Neuronal stem cell (in vitro differentiated cells): ENCODE data around the gene RBM19.

Source experiments
- DNase-seq: peaks from one replicate; pipeline ENCODE4 v3.0.0-alpha.2; 2013; ENCODE audit warnings: low spot score
- H2AFZ ChIP-seq: one replicate; pipeline ENCODE4 v1.6.1; 2013; ENCODE audit warnings: mild to moderate bottlenecking, low read length, inconsistent platforms
- H2AK5ac ChIP-seq: 2 replicates; pipeline ENCODE4 v1.6.1; 2013; ENCODE audit warnings: low read depth, mild to moderate bottlenecking, inconsistent platforms, low read length, moderate library complexity, mixed read lengths
- H2BK120ac ChIP-seq: 2 replicates; pipeline ENCODE4 v1.6.1; 2013; ENCODE audit warnings: low read depth, mild to moderate bottlenecking, inconsistent platforms, low read length, moderate library complexity, mixed read lengths
- H2BK12ac ChIP-seq: one replicate; pipeline ENCODE4 v1.6.1; 2013; ENCODE audit warnings: low read length, inconsistent platforms
- H2BK15ac ChIP-seq: 2 replicates; pipeline ENCODE4 v1.6.1; 2013; ENCODE audit warnings: mild to moderate bottlenecking, low read length, inconsistent platforms, mixed read lengths
- H2BK5ac ChIP-seq: one replicate; pipeline ENCODE4 v1.6.1; 2013; ENCODE audit warnings: inconsistent platforms, mild to moderate bottlenecking, low read length, moderate library complexity
- H3K14ac ChIP-seq: one replicate; pipeline ENCODE4 v1.6.1; 2013; ENCODE audit warnings: low read length, inconsistent platforms
- H3K18ac ChIP-seq: 2 replicates; pipeline ENCODE4 v1.6.1; 2013; ENCODE audit warnings: low read length, inconsistent platforms
- H3K23ac ChIP-seq: 2 replicates; pipeline ENCODE4 v1.6.1; 2013; ENCODE audit warnings: low read depth, mild to moderate bottlenecking, mixed read lengths, low read length, inconsistent platforms; ENCODE audit not compliant: poor library complexity
- H3K27ac ChIP-seq: replicated peaks from 3 replicates; pipeline ENCODE4 v1.5.1; 2013; ENCODE audit warnings: low read length, inconsistent platforms
- H3K27me3 ChIP-seq, 3 experiments: 2 replicates each; pipeline ENCODE4 v1.6.1; 2013; ENCODE audit warnings: low read length in 3 of 3, mild to moderate bottlenecking in 2 of 3, inconsistent platforms in 1 of 3, low read depth in 1 of 3, mixed read lengths in 1 of 3, moderate library complexity in 1 of 3; ENCODE audit not compliant: control insufficient read depth in 3 of 3, insufficient read depth in 3 of 3
- H3K36me3 ChIP-seq, 2 donors: replicated peaks in 1 of 2; 2 replicates each; pipeline ENCODE4 v1.6.1; 2013; ENCODE audit warnings: low read length in 2 of 2; ENCODE audit not compliant: control insufficient read depth in 2 of 2, insufficient read depth in 2 of 2
- H3K4ac ChIP-seq: 2 replicates; pipeline ENCODE4 v1.6.1; 2013; ENCODE audit warnings: inconsistent platforms, mild to moderate bottlenecking, low read length, moderate library complexity
- H3K4me1 ChIP-seq, 2 donors: 1 replicate in 1 of 2; 2 replicates in 1 of 2; pipeline ENCODE4 v1.6.1; 2013; ENCODE audit warnings: low read length in 2 of 2, low read depth in 1 of 2; ENCODE audit not compliant: control insufficient read depth in 2 of 2, insufficient read depth in 1 of 2
- H3K4me2 ChIP-seq: one replicate; pipeline ENCODE4 v1.6.1; 2013; ENCODE audit warnings: mild to moderate bottlenecking, low read length, inconsistent platforms; ENCODE audit not compliant: insufficient read depth, poor library complexity, severe bottlenecking
- H3K4me3 ChIP-seq, 2 donors: 2 replicates each; pipeline ENCODE4 v1.5.1; 2013; ENCODE audit warnings: low read length in 2 of 2, mild to moderate bottlenecking in 2 of 2, inconsistent platforms in 1 of 2, moderate library complexity in 1 of 2
- H3K79me1 ChIP-seq: one replicate; pipeline ENCODE4 v1.6.1; 2013; ENCODE audit warnings: low read depth, mild to moderate bottlenecking, inconsistent platforms, low read length, moderate library complexity
- H3K9ac ChIP-seq: one replicate; pipeline ENCODE4 v1.6.1; 2013; ENCODE audit warnings: mild to moderate bottlenecking, low read depth, low read length, inconsistent platforms; ENCODE audit not compliant: poor library complexity
- H3K9me3 ChIP-seq, 2 donors: replicated peaks in 1 of 2; 2 replicates each; pipeline versions ENCODE3 to v1.6.1; 2013; ENCODE audit warnings: low read length in 2 of 2, mild to moderate bottlenecking in 2 of 2, inconsistent platforms in 1 of 2, low read depth in 1 of 2, mixed read lengths in 1 of 2, moderate library complexity in 1 of 2; ENCODE audit not compliant: control insufficient read depth in 2 of 2, insufficient read depth in 1 of 2
- H4K8ac ChIP-seq: one replicate; pipeline ENCODE4 v1.6.1; 2013; ENCODE audit warnings: low read depth, mild to moderate bottlenecking, inconsistent platforms, low read length, moderate library complexity
- H4K91ac ChIP-seq: one replicate; pipeline ENCODE4 v1.6.1; 2013; ENCODE audit warnings: low read length, low read depth, mild to moderate bottlenecking, inconsistent platforms; ENCODE audit not compliant: poor library complexity
- WGBS, 2 donors: extraction: QIAGEN DNeasy Blood & Tissue Kit; methylation state at CpG; one replicate each; pipeline ENCODE4 v1.1.7; 2013; ENCODE audit warnings: missing lambda C conversion rate in 2 of 2, mixed read lengths in 1 of 2; ENCODE audit not compliant: insufficient read length in 2 of 2, insufficient replicate concordance in 1 of 2; ENCODE audit errors: extremely low coverage in 2 of 2; 5-methylcytosine and 5-hydroxymethylcytosine counted together

RBM19 gene

GRCh38 chr12:114012744-114013431 is 46.8 kb upstream of the RBM19 start:
- Histone ChIP-seq H3K4me2 (no peak overlapping the region), H2BK15ac (no peak overlapping the region), H3K27me3 (no peaks in the 10 kb centered on the region), H2AK5ac (no peak overlapping the region), H3K4me1 (no peaks in the 10 kb centered on the region), H3K14ac (no peak overlapping the region), H3K9ac (no peak overlapping the region), H2AFZ (no peak overlapping the region), H4K8ac (no peak overlapping the region), H3K9me3 (no peaks in the 10 kb centered on the region), H3K36me3 (no peaks in the 10 kb centered on the region), H3K27ac (no peak overlapping the region), H3K18ac (no peak overlapping the region), H4K91ac (no peak overlapping the region), H2BK12ac (no peak overlapping the region), H3K79me1 (no peaks in the 10 kb centered on the region), H2BK5ac (no peak overlapping the region), H2BK120ac (no peak overlapping the region), H3K23ac (no peak overlapping the region), H3K4ac (no peak overlapping the region), H3K4me3 (no peak overlapping the region)
- no peak for DNase-seq
- WGBS, 2 donors, result no CpG with 5 or more reads among the region's 3 CpGs

GRCh38 chr12:114011711-114012110 is 45.6 kb upstream of the RBM19 start:
- Histone ChIP-seq H2BK15ac (no peak overlapping the region), H3K23ac (no peak overlapping the region), H3K14ac (no peak overlapping the region), H3K18ac (no peak overlapping the region), H2AK5ac (no peak overlapping the region), H4K8ac (no peak overlapping the region), H3K9ac (no peak overlapping the region), H3K9me3 (no peaks in the 10 kb centered on the region), H2BK5ac (no peak overlapping the region), H3K27ac (no peak overlapping the region), H3K4ac (no peak overlapping the region), H2AFZ (no peak overlapping the region), H4K91ac (no peak overlapping the region), H3K4me2 (no peak overlapping the region), H2BK12ac (no peak overlapping the region), H3K27me3 (peaks cover 0 to 5% (median 0%) of the 10 kb centered on the region in 3 experiments), H3K4me3 (no peak overlapping the region), H3K36me3 (no peaks in the 10 kb centered on the region), H2BK120ac (no peak overlapping the region), H3K4me1 (no peaks in the 10 kb centered on the region), H3K79me1 (no peaks in the 10 kb centered on the region)
- WGBS, 2 donors, result no CpG with 5 or more reads among the region's 10 CpGs
- DNase-seq, result no peak

GRCh38 chr12:114006482-114007425 is 40.6 kb upstream of the RBM19 start:
- Histone ChIP-seq H3K79me1 (no peaks in the 10 kb centered on the region), H3K27me3 (peaks cover 0 to 34% (median 0%) of the 10 kb centered on the region in 3 experiments), H2AK5ac (no peak overlapping the region), H3K4me3 (no peak overlapping the region), H3K4ac (no peak overlapping the region), H2AFZ (no peak overlapping the region), H3K4me2 (no peak overlapping the region), H2BK5ac (no peak overlapping the region), H4K8ac (no peak overlapping the region), H3K23ac (no peak overlapping the region), H3K18ac (no peak overlapping the region), H2BK15ac (no peak overlapping the region), H2BK120ac (no peak overlapping the region), H2BK12ac (no peak overlapping the region), H3K4me1 (no peaks in the 10 kb centered on the region), H3K27ac (no peak overlapping the region), H3K36me3 (no peaks in the 10 kb centered on the region), H3K14ac (no peak overlapping the region), H3K9me3 (no peaks in the 10 kb centered on the region), H3K9ac (no peak overlapping the region), H4K91ac (no peak overlapping the region)
- DNase-seq, result no peak
- no CpG with 5 or more reads among the region's 11 CpGs for WGBS, 2 donors

- no peaks in the 10 kb centered on the region for H3K36me3 ChIP-seq
- H3K9ac ChIP-seq, result no peak overlapping the region
- H3K9me3 ChIP-seq, result no peaks in the 10 kb centered on the region
- H2AFZ ChIP-seq, result no peak overlapping the region
- no peak for DNase-seq
- H2BK5ac ChIP-seq, result no peak overlapping the region
- WGBS, 2 donors, result no CpG with 5 or more reads among the region's 3 CpGs
- H3K27me3 ChIP-seq, result peaks cover 0 to 34% (median 0%) of the 10 kb centered on the region in 3 experiments
- no peak overlapping the region for H3K14ac ChIP-seq
- H3K27ac ChIP-seq, result no peak overlapping the region
- H3K4me1 ChIP-seq, result no peaks in the 10 kb centered on the region
- H3K18ac ChIP-seq, result no peak overlapping the region
- H2BK15ac ChIP-seq, result no peak overlapping the region
- no peak overlapping the region for H3K4me2 ChIP-seq
- no peak overlapping the region for H4K8ac ChIP-seq
- no peak overlapping the region for H2BK12ac ChIP-seq
- H2AK5ac ChIP-seq, result no peak overlapping the region
- H3K4me3 ChIP-seq, result no peak overlapping the region
- H3K23ac ChIP-seq, result no peak overlapping the region
- H3K4ac ChIP-seq, result no peak overlapping the region
- no peaks in the 10 kb centered on the region for H3K79me1 ChIP-seq
- H2BK120ac ChIP-seq, result no peak overlapping the region
- H4K91ac ChIP-seq, result no peak overlapping the region
These were observed 38.3 kb upstream of the RBM19 start for GRCh38 chr12:114004402-114004801.
